HCT116 (cell line): ENCODE data around the gene MTF2. TPM values are rescaled to one million over a fixed set of nuclear protein-coding genes. Genes with fewer than 3 reads are reported as not detected.
A peak's percentile ranks its signal among the peaks of the same experiment; 100 is the strongest.

Source experiments
- ATAC-seq: fragments of 200-7000 bp; cut with Tn5 transposase; 2 replicates; pipeline ENCODE4 v1.9.1; 2020; ENCODE audit warnings: mild to moderate bottlenecking, moderate library complexity
- BruUV-seq: library from RNA; stranded (reverse); fragments of 400-500 nt; replicated peaks from 2 replicates; lab custom pipeline; 2021; lab: Mats Ljungman, UMichigan
- CTCF ChIA-PET: fragments of 300-600 bp; sonication (Branson Sonifier 250); formaldehyde crosslinking; loops from one replicate; lab custom pipeline; 2021; ENCODE audit warnings: antibody characterized with exemption; lab: Charles Lee
- POLR2A ChIA-PET: fragments of 300-600, 350-600 bp; sonication (Branson Sonifier 250); formaldehyde crosslinking; loops from one replicate; lab custom pipeline; 2021; ENCODE audit warnings: antibody characterized with exemption; lab: Charles Lee
- RAD21 ChIA-PET, 2 experiments: fragments of 300-600 bp; sonication (Branson Sonifier 250); formaldehyde crosslinking; loops; one replicate each; lab custom pipeline; 2023; ENCODE audit warnings: low total read pairs in 2 of 2; ENCODE audit not compliant: uncharacterized antibody in 2 of 2, unreplicated experiment in 2 of 2, low non-redundant PET in 1 of 2; lab: Charles Lee
- DNase-seq: peaks from one replicate; pipeline ENCODE4 v3.0.0-alpha.2; 2010; ENCODE audit warnings: low read depth, low spot score
- H2AFZ ChIP-seq: fragments of 200-600 bp; shearing (Covaris generic), sonication (generic); 2 replicates; pipeline ENCODE4 v1.6.1; 2017; ENCODE audit warnings: low read depth, mixed run types, mixed read lengths, antibody characterized with exemption, low read length; ENCODE audit not compliant: poor library complexity, severe bottlenecking
- H3K27ac ChIP-seq: 2 replicates; pipeline ENCODE4 v1.5.1; 2012; ENCODE audit warnings: low read depth, low read length
- H3K27me3 ChIP-seq: fragments of 200-600 bp; sonication (generic); 2 replicates; pipeline ENCODE4 v1.6.1; 2016; ENCODE audit warnings: mixed run types, low read length, mixed read lengths; ENCODE audit not compliant: insufficient read depth
- H3K36me3 ChIP-seq, 2 experiments: fragments of 200-500 bp in 1 of 2; fragments of 200-600 bp in 1 of 2; sonication (Bioruptor generic) in 1 of 2; sonication (generic) in 1 of 2; 2 replicates each; pipeline versions ENCODE4 v1.5.1 to v1.6.1; 2014 to 2016; ENCODE audit warnings: low read length in 2 of 2, inconsistent platforms in 1 of 2, mixed read lengths in 1 of 2, mixed run types in 1 of 2; ENCODE audit not compliant: insufficient read depth in 2 of 2, control insufficient read depth in 1 of 2
- H3K4me1 ChIP-seq, 2 experiments: fragments of 200-600 bp in 1 of 2; sonication (generic) in 1 of 2; 2 replicates each; pipeline versions ENCODE4 v1.5.1 to v1.6.1; 2012 to 2017; ENCODE audit warnings: low read length in 2 of 2, inconsistent platforms in 1 of 2, mild to moderate bottlenecking in 1 of 2, mixed read lengths in 1 of 2, mixed run types in 1 of 2, moderate library complexity in 1 of 2; ENCODE audit not compliant: insufficient read depth in 2 of 2, control insufficient read depth in 1 of 2
- H3K4me2 ChIP-seq: fragments of 200-600 bp; sonication (generic); 2 replicates; pipeline ENCODE4 v1.6.1; 2017; ENCODE audit warnings: mixed run types, low read length, mixed read lengths
- H3K4me3 ChIP-seq, 2 experiments: fragments of 200-600 bp in 1 of 2; sonication (generic) in 1 of 2; replicated peaks in 1 of 2; 2 replicates each; pipeline ENCODE4 v1.5.1; 2011 to 2016; ENCODE audit warnings: low read length in 2 of 2, control low read depth in 1 of 2, low read depth in 1 of 2, mild to moderate bottlenecking in 1 of 2, mixed read lengths in 1 of 2, mixed run types in 1 of 2
- H3K79me2 ChIP-seq: fragments of 200-600 bp; sonication (generic); 2 replicates; pipeline ENCODE4 v1.6.1; 2017; ENCODE audit warnings: mild to moderate bottlenecking, mixed run types, low read length, moderate library complexity, mixed read lengths; ENCODE audit not compliant: insufficient read depth
- H3K9ac ChIP-seq: fragments of 200-600 bp; sonication (generic); 2 replicates; pipeline ENCODE4 v1.6.1; 2016; ENCODE audit warnings: low read length, mixed read lengths
- H3K9me2 ChIP-seq: fragments of 200-600 bp; sonication (generic), shearing (Covaris generic); 2 replicates; pipeline ENCODE4 v1.6.1; 2017; ENCODE audit warnings: mixed run types, mild to moderate bottlenecking, moderate library complexity; ENCODE audit not compliant: insufficient read depth
- H3K9me3 ChIP-seq, 2 experiments: fragments of 200-500 bp in 1 of 2; fragments of 200-600 bp in 1 of 2; sonication (Bioruptor generic) in 1 of 2; sonication (generic) in 1 of 2; 2 replicates each; pipeline ENCODE4 v1.6.1; 2014 to 2017; ENCODE audit warnings: low read length in 2 of 2, mixed read lengths in 2 of 2, inconsistent platforms in 1 of 2, low read depth in 1 of 2, mild to moderate bottlenecking in 1 of 2, mixed run types in 1 of 2, moderate library complexity in 1 of 2; ENCODE audit not compliant: control insufficient read depth in 1 of 2, insufficient read depth in 1 of 2
- H4K20me1 ChIP-seq: fragments of 200-600 bp; sonication (generic), shearing (Covaris generic); 2 replicates; pipeline ENCODE4 v1.6.1; 2017; ENCODE audit warnings: mixed run types, mild to moderate bottlenecking, moderate library complexity; ENCODE audit not compliant: insufficient read depth
- EGR1 ChIP-seq: IDR thresholded peaks from 2 replicates; pipeline ENCODE4 v1.6.1; 2012; ENCODE audit warnings: low read depth
- ELF1 ChIP-seq: IDR thresholded peaks from 2 replicates; pipeline ENCODE4 v1.6.1; 2012; ENCODE audit warnings: low read depth, borderline replicate concordance
- EZH2 ChIP-seq: fragments of 200-600 bp; sonication (generic); IDR thresholded peaks from 2 replicates; pipeline ENCODE4 v1.6.1; 2017; ENCODE audit warnings: antibody characterized with exemption, mixed run types
- EZH2phosphoT487 ChIP-seq: fragments of 200-600 bp; IDR thresholded peaks from 2 replicates; pipeline ENCODE4 v1.6.1; 2018; ENCODE audit warnings: antibody characterized with exemption, borderline replicate concordance
- FOSL1 ChIP-seq: IDR thresholded peaks from 2 replicates; pipeline ENCODE4 v1.6.1; 2012; ENCODE audit warnings: low read depth
- JUND ChIP-seq: IDR thresholded peaks from 2 replicates; pipeline ENCODE4 v1.6.1; 2012
- MAX ChIP-seq: IDR thresholded peaks from 2 replicates; pipeline ENCODE4 v1.6.1; 2012
- POLR2AphosphoS5 ChIP-seq: IDR thresholded peaks from 2 replicates; pipeline ENCODE4 v1.6.1; 2011; ENCODE audit warnings: mild to moderate bottlenecking, low read depth, low read length, moderate library complexity
- REST ChIP-seq: IDR thresholded peaks from 2 replicates; pipeline ENCODE4 v1.6.1; 2012; ENCODE audit warnings: low read depth
- SIN3A ChIP-seq: IDR thresholded peaks from 2 replicates; pipeline ENCODE4 v1.6.1; 2012; ENCODE audit warnings: low read depth
- SP1 ChIP-seq: IDR thresholded peaks from 2 replicates; pipeline ENCODE4 v1.6.1; 2012; ENCODE audit warnings: low read depth
- ZBTB33 ChIP-seq: IDR thresholded peaks from 2 replicates; pipeline ENCODE4 v1.6.1; 2011; ENCODE audit warnings: mild to moderate bottlenecking, low read length, moderate library complexity; ENCODE audit not compliant: insufficient replicate concordance; ENCODE audit errors: extremely low read depth
- ZFX ChIP-seq: fragments of 450-650 bp; IDR thresholded peaks from 2 replicates; pipeline ENCODE4 v1.6.1; 2017
- ZNF274 ChIP-seq: fragments of 200-500 bp; sonication (Bioruptor generic); IDR thresholded peaks from 2 replicates; pipeline ENCODE4 v1.6.1; 2014; ENCODE audit warnings: mild to moderate bottlenecking, low read depth, low read length, inconsistent platforms
- intact Hi-C: fragments of 100-400 bp; cut with micrococcal nuclease; formaldehyde crosslinking; loops from 2 replicates; pipeline ENCODE4 v1.10.0; 2022
- total RNA-seq: library from RNA; stranded (reverse); gene quantifications from one replicate; pipeline ENCODE4 v1.2.1, GENCODE V29; 2021; ENCODE audit not compliant: unreplicated experiment

The MTF2 gene
- total RNA-seq, 1 experiment from 2014 or later = 45.5 TPM

- no peak for TF ChIP-seq ZBTB33
- TF ChIP-seq ZNF274 = no peak
- TF ChIP-seq EZH2phosphoT487 = no peak
- no peak; the same call in 1 of the 2 replicates for TF ChIP-seq ELF1
Measured at GRCh38 chr1:93179886-93180722, 101.0 kb downstream of the MTF2 start, which contains the start of gene TMED5 (continued).

- intact Hi-C loops = no loop called here
- TSS peak; percentile 68 for BruUV-seq
- Histone ChIP-seq H3K27ac (peak within 1 kb of the TSS; percentile 85), H3K4me3 (peak within 1 kb of the TSS; percentile 71 to 93), H3K9me2 (no peaks in the 10 kb centered on the region), H3K4me2 (peak within 1 kb of the TSS; percentile 94), H4K20me1 (no peaks in the 10 kb centered on the region), H3K9ac (peak within 1 kb of the TSS; percentile 84), H3K36me3 (0 out of 4 replicates have a peak, but pooled peaks cover 0 to 3% of the 10 kb centered on the region in 2 experiments), H2AFZ (peak within 1 kb of the TSS; percentile 49), H3K4me1 (peaks cover 0 to 30% of the 10 kb centered on the region in 2 experiments; a peak in 3 of 4 replicates), H3K9me3 (no peaks in the 10 kb centered on the region), H3K79me2 (peaks cover 73% of the 10 kb centered on the region), H3K27me3 (no peaks in the 10 kb centered on the region)
- ChIA-PET POLR2A (no interaction called here), RAD21 (no interaction called here), CTCF (no interaction called here)
- DNase-seq = peak; percentile 36
- ATAC-seq = peak; percentile 19
- TF ChIP-seq ZFX (no peak), EZH2 (no peak), FOSL1 (no peak), ZBTB33 (no peak), EGR1 (peak; percentile 89), SP1 (no peak), SIN3A (peak; percentile 99), REST (no peak), MAX (no peak; the same call in 1 of the 2 replicates), JUND (no peak), POLR2AphosphoS5 (no peak; the same call in 1 of the 2 replicates)
Measured at GRCh38 chr1:93180723-93181613, 101.9 kb downstream of the MTF2 start, which contains the start of gene CCDC18. CCDC18 (plus strand) TSS chr1:93180724; CDS start chr1:93183362, 2,638 bp downstream.
